Lung (tissue), 12 donors: Measurements from ENCODE around the gene CACNA1G. TPM values are rescaled to one million over a fixed set of nuclear protein-coding genes. Genes with fewer than 3 reads are reported as not detected.
A peak's percentile ranks its signal among the peaks of the same experiment; 100 is the strongest.

Experiments
- ATAC-seq: fragments of 200-7000 bp; cut with Tn5 transposase; one replicate; pipeline ENCODE4 v1.9.1; 2020; ENCODE audit warnings: moderate number of reproducible peaks; ENCODE audit not compliant: insufficient read depth, low FRiP score
- DNase-seq, 3 donors: peaks; one replicate each; pipeline ENCODE4 v3.0.0-alpha.2; 2013 to 2017
- H3K27ac ChIP-seq, 2 donors: one replicate each; pipeline ENCODE4 v1.5.1; 2013; ENCODE audit warnings: mild to moderate bottlenecking in 2 of 2, moderate library complexity in 2 of 2, control low read depth in 1 of 2, inconsistent platforms in 1 of 2, low read depth in 1 of 2, low read length in 1 of 2
- H3K27me3 ChIP-seq, 3 donors: one replicate each; pipeline ENCODE4 v1.5.1; 2013; ENCODE audit warnings: low read length in 2 of 3; ENCODE audit not compliant: control insufficient read depth in 3 of 3, insufficient read depth in 3 of 3
- H3K36me3 ChIP-seq, 4 donors: one replicate each; pipeline ENCODE4 v1.5.1; 2013; ENCODE audit warnings: low read length in 4 of 4, mild to moderate bottlenecking in 1 of 4, moderate library complexity in 1 of 4; ENCODE audit not compliant: control insufficient read depth in 4 of 4, insufficient read depth in 4 of 4
- H3K4me1 ChIP-seq, 5 donors: one replicate each; pipeline ENCODE4 v1.5.1; 2013; ENCODE audit warnings: low read length in 5 of 5, mild to moderate bottlenecking in 2 of 5, moderate library complexity in 1 of 5; ENCODE audit not compliant: control insufficient read depth in 5 of 5, insufficient read depth in 5 of 5
- H3K4me3 ChIP-seq: one replicate; pipeline ENCODE4 v1.5.1; 2013; ENCODE audit warnings: mild to moderate bottlenecking, control low read depth, moderate library complexity
- H3K9ac ChIP-seq, 2 donors: one replicate each; pipeline ENCODE4 v1.5.1; 2013; ENCODE audit warnings: low read length in 2 of 2, control low read depth in 1 of 2; ENCODE audit not compliant: insufficient read depth in 1 of 2
- H3K9me3 ChIP-seq, 4 donors: one replicate each; pipeline ENCODE4 v1.5.1; 2013; ENCODE audit warnings: low read length in 3 of 4, mild to moderate bottlenecking in 1 of 4, moderate library complexity in 1 of 4; ENCODE audit not compliant: control insufficient read depth in 4 of 4, insufficient read depth in 3 of 4
- CTCF ChIP-seq: IDR thresholded peaks from 2 replicates; pipeline ENCODE4 v1.5.1; 2012; ENCODE audit warnings: mild to moderate bottlenecking; ENCODE audit errors: control extremely low read depth, extremely low read depth
- whole genome bisulfite sequencing, 2 donors: extraction: QIAGEN DNeasy Blood & Tissue Kit; methylation state at CpG; one replicate each; pipeline ENCODE4 v1.1.7; 2013; 5-methylcytosine and 5-hydroxymethylcytosine counted together
- polyA plus RNA-seq, 2 donors: library from polyadenylated mRNA; stranded (reverse); fragments of 200-250 nt; gene quantifications; one replicate each; pipeline ENCODE4 v1.2.1, GENCODE V29; 2013
- total RNA-seq, 2 donors: library from RNA; depleted of rRNA in 1 of 2; stranded (reverse); fragments of >200 nt in 1 of 2; gene quantifications; one replicate each; pipeline ENCODE4 v1.2.1, GENCODE V29; 2014 to 2021
- donor health status: control.
- donor health status: control.
- donor health status: Bipolar disorder and iron deficiency.
- donor health status: healthy.
- donor health status: DM: yes; HTN: yes; CAD: no.

CACNA1G gene
- total and polyA plus RNA-seq, 4 donors, result 0.14 to 3.6 (median 0.24) TPM

DNA sequence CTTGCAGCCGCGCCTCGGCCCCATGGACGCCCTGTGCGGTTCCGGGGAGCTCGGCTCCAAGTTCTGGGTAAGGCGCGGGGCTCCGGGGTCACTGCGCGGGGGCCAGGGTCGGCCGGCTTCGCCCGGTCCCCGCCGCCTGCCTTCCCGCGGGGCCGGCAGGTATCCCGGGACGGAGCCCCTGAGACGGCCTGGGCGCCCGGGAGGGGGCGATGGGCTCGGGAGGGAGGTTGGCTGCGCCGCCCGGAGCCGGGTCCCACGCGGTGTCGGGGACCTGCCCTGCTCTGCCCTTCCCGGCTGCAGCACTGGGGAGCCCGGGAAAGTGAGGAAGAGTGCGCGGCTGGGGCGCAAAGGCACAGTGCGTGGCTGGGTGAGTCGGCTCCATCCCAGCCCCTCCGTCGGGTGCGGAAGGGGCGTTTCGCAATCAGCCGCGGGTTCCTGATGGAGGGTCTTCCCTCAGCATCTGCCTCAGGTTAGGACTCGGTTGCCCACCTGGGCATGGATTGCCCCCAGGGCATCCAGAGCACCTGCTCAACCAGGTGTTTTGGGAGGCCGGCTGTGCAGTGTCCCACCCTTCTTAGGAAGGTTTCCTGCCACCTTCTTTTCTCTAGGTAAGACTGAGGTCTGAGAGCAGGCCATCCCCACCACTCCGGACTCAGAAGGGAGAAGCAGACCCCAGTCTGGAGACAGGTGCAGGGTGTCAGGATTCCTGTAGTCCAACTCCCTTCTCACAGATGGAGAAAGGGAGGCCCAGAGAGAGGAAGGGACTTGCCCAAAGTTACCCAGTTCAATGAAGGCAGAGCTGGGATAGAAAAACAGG, 74.6 kb downstream of the CACNA1G start:
- Histone ChIP-seq H3K27me3 (peaks cover 0 to 2% (median 0%) of the 10 kb centered on the region in 3 donors), H3K4me3 (peak overlapping the region; percentile 41), H3K27ac (peak overlapping the region in 1 of 2 donors; percentile 39), H3K9ac (peak overlapping the region in 1 of 2 donors; percentile 13), H3K9me3 (no peaks in the 10 kb centered on the region), H3K36me3 (no peaks in the 10 kb centered on the region), H3K4me1 (peaks cover 0 to 46% (median 18%) of the 10 kb centered on the region in 5 donors)
- DNase-seq, result no peak
- TF ChIP-seq CTCF, result no peak
- 5 to 7% methylated on average over 28 to 52 of the region's 52 CpGs for WGBS, 2 donors
- no peak for ATAC-seq

DNA sequence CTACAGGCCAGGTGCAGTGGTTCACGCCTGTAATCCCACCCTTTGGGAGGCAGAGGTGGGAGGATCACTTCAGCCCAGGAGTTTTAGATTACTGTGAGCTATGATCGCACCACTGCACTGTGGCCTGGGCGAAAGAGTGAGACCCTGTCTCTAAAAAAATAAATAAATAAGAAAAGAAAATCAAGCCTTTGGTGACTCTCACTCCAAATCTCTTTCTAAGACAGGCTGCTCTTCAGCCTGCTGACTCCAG, 75.1 kb downstream of the CACNA1G start:
- no peak for TF ChIP-seq CTCF
- Histone ChIP-seq H3K36me3 (no peaks in the 10 kb centered on the region), H3K9me3 (no peaks in the 10 kb centered on the region), H3K4me1 (peaks cover 0 to 46% (median 22%) of the 10 kb centered on the region in 5 donors), H3K9ac (peak overlapping the region in 1 of 2 donors; percentile 13), H3K27ac (no peak overlapping the region), H3K4me3 (no peak overlapping the region), H3K27me3 (peaks cover 0 to 2% (median 0%) of the 10 kb centered on the region in 3 donors)
- DNase-seq, result no peak
- no peak for ATAC-seq
- 59 to 75% methylated on average over 3 of the region's 3 CpGs for WGBS, 2 donors

DNA sequence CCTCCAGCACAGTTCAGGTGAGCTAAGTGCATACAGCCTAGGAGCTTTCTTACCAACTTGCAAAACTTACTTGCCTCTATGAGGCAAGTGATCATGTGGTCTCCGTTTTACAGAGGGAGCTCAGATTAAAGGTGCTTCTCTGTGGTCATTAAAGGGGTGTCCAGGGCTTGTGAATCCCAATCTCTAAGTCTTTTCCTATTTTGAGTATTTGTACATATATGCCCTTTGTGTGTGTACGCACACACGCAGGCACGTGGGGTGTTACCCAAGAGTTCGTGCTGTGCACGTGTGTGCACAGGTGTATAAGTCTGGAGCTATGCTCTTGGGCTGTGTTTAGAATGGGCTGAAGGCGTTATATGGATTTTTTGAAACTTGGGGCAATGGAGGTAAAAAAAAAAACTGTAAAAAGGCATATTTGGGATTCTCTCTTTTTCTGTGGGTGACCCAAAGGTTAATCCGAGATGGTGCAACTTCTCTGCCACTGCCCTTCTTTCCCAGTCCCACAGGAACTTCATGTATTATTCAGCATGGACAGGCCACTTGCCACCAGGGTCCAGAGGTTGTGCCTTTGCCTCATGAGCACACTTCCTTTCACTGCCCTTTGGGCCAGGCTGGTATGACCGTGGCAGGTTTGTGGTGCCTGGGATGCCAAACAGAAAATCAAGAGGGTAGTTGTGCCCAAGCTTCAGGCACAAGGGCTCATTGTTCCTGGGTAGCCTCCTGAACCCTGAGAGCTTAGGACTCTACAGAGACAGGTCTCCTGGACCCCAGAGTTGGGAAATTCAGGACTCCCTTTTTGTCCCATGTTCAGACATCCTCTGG, 75.7 kb downstream of the CACNA1G start:
- Histone ChIP-seq H3K27ac (no peak overlapping the region), H3K27me3 (peaks cover 0 to 2% (median 0%) of the 10 kb centered on the region in 3 donors), H3K9ac (peak overlapping the region in 1 of 2 donors; percentile 9), H3K4me3 (no peak overlapping the region), H3K9me3 (no peaks in the 10 kb centered on the region), H3K4me1 (peaks cover 0 to 49% (median 28%) of the 10 kb centered on the region in 5 donors), H3K36me3 (no peaks in the 10 kb centered on the region)
- DNase-seq (no peak), ATAC-seq (no peak)
- 85 to 90% methylated on average over 9 of the region's 9 CpGs for WGBS, 2 donors
- no peak for TF ChIP-seq CTCF
